HG03457 (cell line): ENCODE data around the gene PLEKHJ1.
"Not testable (repeated sequence)": the region's sequence is repeated elsewhere in the genome, so short reads cannot be mapped to it uniquely, and the experiment has no call there.

Experiments
- ATAC-seq: cut with Tn5 transposase; IDR thresholded peaks from one replicate; pipeline ENCODE4 v1.9.1; 2021; ENCODE audit warnings: moderate number of reproducible peaks; ENCODE audit not compliant: unreplicated experiment

Gene PLEKHJ1

DNA sequence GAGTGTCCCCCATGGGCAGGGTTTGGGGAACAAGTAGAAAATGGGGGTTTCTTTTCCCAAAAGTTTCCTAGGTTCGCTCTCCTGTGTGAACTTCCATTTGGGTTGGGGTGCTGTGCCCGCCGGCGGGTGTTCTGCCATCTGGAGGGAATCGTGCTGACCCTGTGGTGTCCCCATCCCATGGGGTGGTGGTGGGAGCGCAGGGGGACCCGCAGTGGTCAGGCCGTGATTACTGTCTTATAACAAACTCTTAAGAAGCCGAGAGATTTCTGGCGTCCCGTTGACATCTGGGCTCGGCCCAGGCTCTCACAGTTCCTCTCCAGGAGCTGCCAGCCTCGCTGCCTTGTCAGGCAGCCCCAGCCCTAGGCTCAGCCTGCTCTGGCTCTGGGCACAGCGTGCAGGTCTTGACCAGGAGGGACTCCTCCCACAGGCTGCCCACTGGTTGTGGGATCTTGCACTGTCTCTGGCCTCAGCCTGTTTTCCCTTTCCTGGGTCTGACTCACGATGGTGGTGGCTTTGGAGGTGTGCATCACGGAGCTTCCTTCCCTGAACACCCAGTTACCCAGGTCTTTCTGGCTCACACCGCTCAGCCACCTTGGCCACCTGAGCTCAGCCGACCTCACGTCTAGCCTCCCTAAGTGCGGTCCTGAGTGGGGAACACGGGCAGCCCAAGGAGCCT lies 34.5 kb downstream of the PLEKHJ1 start:
- ATAC-seq, result no peak

DNA sequence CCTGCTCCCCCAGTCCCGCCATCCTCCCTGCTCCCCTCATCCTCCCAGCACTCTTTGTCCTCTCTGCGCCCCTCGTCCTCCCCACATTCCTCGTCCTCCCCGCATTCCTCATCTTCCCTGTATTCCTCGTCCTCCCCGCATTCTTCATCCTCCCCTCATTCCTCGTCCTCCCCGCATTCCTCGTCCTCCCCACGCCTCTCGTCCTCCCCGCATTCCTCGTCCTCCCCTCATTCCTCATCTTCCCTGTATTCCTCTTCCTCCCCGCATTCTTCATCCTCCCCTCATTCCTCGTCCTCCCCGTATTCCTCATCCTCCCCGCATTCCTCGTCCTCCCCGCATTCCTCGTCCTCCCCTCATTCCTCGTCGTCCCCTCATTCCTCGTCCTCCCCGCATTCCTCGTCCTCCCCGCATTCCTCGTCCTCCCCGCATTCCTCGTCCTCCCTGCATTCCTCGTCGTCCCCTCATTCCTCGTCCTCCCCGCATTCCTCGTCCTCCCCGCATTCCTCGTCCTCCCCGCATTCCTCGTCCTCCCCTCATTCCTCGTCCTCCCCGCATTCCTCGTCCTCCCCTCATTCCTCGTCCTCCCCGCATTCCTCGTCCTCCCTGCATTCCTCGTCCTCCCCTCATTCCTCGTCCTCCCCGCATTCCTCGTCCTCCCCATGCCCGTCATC lies 35.4 kb downstream of the PLEKHJ1 start:
- ATAC-seq, result not testable (repeated sequence)

- ATAC-seq, result no peak
These were observed 36.1 kb downstream of the PLEKHJ1 start for GRCh38 chr19:2199861-2200623.

- ATAC-seq, result no peak
These were observed 36.9 kb downstream of the PLEKHJ1 start for GRCh38 chr19:2199215-2199614.

- ATAC-seq, result no peak
These were observed 37.8 kb downstream of the PLEKHJ1 start for GRCh38 chr19:2198317-2198716.

DNA sequence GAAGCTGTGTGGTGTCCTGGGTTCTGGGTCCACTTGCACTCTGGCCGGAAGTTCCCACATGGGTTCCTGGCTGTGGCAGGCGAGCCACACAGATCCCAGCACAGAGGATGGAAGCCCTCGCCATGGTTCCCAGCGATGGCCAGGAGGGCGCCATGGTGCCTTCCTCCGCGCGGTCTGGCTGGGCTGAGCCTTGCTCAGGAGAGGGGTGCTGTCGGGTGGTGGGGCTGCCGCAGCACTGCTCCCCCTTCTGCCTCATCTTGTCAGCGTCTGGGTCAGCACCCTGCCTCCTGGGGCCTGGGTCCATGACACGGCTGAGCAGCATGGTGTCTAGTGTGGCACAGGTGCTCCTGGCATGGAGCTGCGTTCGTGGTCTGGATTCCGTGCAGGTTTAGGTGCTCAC lies 38.9 kb downstream of the PLEKHJ1 start:
- ATAC-seq, result no peak

DNA sequence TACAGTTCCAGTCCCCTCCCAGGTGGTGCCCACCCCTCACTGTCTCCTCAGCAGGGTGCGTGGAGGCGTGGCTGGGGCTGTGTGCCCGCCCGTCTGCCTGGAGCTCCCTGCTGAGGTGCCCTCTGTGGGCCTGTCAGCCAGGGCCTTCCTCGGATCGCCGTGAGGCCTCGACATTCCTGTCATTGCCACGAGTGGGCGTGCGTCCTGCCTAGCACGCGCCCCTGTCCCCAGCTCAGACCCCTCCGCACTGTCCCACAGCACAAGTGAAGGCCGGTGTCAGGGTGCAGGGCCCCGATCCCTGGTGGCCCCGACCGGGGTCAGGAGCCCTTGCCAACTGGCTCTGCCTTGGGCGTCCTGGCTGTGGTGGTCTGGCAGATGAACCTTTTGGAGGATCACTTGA lies 40.2 kb downstream of the PLEKHJ1 start:
- no peak for ATAC-seq

DNA sequence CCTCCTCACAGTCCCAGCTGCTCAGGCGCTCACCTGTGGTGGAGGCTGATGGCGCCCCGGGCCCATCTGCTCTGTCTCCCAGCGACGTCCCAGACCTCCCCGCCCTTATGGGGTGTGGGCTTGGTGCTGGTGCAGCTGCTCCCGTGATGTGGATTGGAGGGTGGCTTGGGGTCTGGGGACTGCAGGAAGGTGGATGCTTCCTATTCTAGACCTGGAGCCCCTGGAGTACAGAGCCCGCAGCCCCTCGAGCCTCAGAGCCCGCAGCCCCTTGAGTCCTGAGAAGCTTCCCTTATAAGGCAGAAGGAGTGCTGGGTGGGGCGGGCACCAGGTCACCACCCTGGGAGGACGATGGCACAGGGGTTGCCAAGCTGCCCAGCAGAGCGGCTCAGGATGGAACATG lies 40.8 kb downstream of the PLEKHJ1 start:
- ATAC-seq, result no peak

GRCh38 chr19:2194513-2195078 lies 41.5 kb downstream of the PLEKHJ1 start:
- no peak for ATAC-seq

DNA sequence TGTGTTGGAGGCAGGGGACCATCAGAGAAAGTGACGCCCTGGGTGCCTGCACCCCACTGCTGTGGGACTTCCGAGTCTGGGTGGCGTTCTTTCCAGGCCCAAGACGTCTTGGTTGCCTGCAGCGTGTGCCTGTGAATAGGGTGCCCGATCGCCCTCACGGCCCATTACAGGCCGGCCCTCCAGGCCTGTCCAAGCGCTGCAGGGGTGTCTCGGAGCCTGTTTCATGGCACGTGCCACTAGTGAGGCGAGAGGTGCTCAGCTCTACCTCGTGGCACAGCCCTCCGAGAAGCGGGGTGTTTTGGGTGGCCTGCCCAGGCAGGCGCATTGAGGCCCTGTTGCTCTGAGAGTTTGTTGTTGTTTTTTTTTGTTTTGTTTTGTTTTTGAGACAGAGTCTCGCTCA lies 42.3 kb downstream of the PLEKHJ1 start:
- no peak for ATAC-seq

GRCh38 chr19:2192862-2193261 lies 43.3 kb downstream of the PLEKHJ1 start:
- ATAC-seq, result no peak

- no peak for ATAC-seq
These were observed 44.4 kb downstream of the PLEKHJ1 start for GRCh38 chr19:2191456-2192310.

DNA sequence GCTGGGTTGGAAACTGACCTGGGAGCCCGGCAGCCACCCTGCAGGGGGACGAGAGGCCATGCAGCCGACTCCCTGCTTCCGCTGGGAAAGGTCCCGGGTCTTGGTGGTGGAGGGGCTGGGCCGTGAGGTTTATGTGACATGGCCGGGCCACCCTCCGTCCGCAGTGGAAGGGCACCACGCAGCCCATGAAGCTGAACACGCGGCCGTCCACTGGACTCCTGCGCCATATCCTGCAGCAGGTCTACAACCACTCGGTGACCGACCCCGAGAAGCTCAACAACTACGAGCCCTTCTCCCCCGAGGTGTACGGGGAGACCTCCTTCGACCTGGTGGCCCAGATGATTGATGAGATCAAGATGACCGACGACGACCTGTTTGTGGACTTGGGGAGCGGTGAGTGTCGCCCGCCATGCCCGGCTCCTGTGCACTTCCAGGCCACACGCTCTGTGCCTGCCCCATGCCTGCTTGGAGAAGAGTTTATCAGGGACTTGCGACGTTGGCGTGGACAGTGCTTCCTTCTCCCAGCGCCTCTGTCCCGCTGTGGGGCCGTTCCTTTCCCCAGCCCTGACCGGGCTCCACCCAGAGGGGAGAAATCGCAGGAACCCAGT lies 45.2 kb downstream of the PLEKHJ1 start:
- ATAC-seq, result no peak

- ATAC-seq, result no peak
These were observed 46.2 kb downstream of the PLEKHJ1 start for GRCh38 chr19:2189880-2190279.

- no peak for ATAC-seq
These were observed 47.3 kb downstream of the PLEKHJ1 start for GRCh38 chr19:2188708-2189385.

GRCh38 chr19:2187159-2187558 lies 49.0 kb downstream of the PLEKHJ1 start:
- no peak for ATAC-seq

- no peak for ATAC-seq
These were observed 49.9 kb downstream of the PLEKHJ1 start for GRCh38 chr19:2186071-2186846.

- no peak for ATAC-seq
These were observed 50.4 kb downstream of the PLEKHJ1 start for GRCh38 chr19:2185734-2186070.

DNA sequence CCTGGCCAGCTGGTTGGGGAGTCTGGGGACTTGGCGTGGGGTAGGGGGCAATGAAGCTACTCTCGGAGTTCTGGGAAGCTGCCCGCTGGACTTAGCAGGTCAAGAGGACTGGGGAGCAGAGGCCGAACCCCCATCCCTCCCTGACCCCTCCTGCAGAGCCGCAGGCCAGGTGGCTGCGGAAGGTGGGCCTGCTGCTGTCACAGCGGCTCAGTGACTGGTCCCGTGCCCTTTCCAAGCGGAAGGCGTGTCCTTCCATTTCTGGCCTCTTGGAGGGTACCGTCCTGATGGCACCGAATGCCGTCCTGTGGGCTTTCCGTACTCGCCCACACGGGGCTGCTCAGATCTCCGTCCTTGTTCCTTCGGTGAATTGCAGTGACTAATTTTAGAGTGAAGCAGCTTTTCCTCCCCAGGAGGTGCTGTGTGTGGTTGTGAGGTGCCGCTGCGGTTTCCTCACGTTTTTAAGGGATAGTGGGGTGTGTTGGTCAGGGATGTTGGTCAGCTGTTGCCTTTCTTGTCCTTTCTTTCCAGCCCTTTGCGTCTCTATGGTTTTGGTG lies 51.6 kb downstream of the PLEKHJ1 start:
- ATAC-seq, result no peak
